Osteocyte (in vitro differentiated cells): ENCODE measurements around the gene CWC22. TPM values are rescaled to one million over a fixed set of nuclear protein-coding genes. Genes with fewer than 3 reads are reported as not detected.

Experiments
- DNase-seq: peaks from one replicate; pipeline ENCODE4 v3.0.0; 2021; ENCODE audit warnings: mixed read lengths; ENCODE audit not compliant: unreplicated experiment; ENCODE audit errors: extremely low spot score
- H3K27ac Mint-ChIP-seq: one replicate; pipeline ENCODE4 v1.8.0; 2021; ENCODE audit warnings: mild to moderate bottlenecking, mixed read lengths; ENCODE audit not compliant: unreplicated experiment
- H3K27me3 Mint-ChIP-seq: one replicate; pipeline ENCODE4 v1.8.0; 2021; ENCODE audit warnings: mixed read lengths; ENCODE audit not compliant: unreplicated experiment
- H3K36me3 Mint-ChIP-seq: one replicate; pipeline ENCODE4 v1.8.0; 2021; ENCODE audit warnings: mixed read lengths; ENCODE audit not compliant: unreplicated experiment
- H3K4me1 Mint-ChIP-seq: one replicate; pipeline ENCODE4 v1.8.0; 2021; ENCODE audit warnings: mixed read lengths; ENCODE audit not compliant: unreplicated experiment
- H3K4me3 Mint-ChIP-seq: one replicate; pipeline ENCODE4 v1.8.0; 2021; ENCODE audit warnings: mild to moderate bottlenecking, moderate library complexity, mixed read lengths; ENCODE audit not compliant: unreplicated experiment
- H3K9me3 Mint-ChIP-seq: one replicate; pipeline ENCODE4 v1.8.0; 2021; ENCODE audit warnings: mixed read lengths; ENCODE audit not compliant: unreplicated experiment
- total RNA-seq: library from RNA; stranded (reverse); gene quantifications from 2 replicates; pipeline ENCODE4 v1.2.1, GENCODE V29; 2021
- TF ChIP-seq, protein P1 (sequence below): fragments of 200-600 bp; sonication (generic); IDR thresholded peaks from 2 replicates; pipeline ENCODE4 v1.5.0; 2021; ENCODE audit warnings: antibody characterized with exemption, mild to moderate bottlenecking, moderate library complexity

The CWC22 gene
- total RNA-seq, 1 donor from 2014 or later: 20.1 TPM

DNA sequence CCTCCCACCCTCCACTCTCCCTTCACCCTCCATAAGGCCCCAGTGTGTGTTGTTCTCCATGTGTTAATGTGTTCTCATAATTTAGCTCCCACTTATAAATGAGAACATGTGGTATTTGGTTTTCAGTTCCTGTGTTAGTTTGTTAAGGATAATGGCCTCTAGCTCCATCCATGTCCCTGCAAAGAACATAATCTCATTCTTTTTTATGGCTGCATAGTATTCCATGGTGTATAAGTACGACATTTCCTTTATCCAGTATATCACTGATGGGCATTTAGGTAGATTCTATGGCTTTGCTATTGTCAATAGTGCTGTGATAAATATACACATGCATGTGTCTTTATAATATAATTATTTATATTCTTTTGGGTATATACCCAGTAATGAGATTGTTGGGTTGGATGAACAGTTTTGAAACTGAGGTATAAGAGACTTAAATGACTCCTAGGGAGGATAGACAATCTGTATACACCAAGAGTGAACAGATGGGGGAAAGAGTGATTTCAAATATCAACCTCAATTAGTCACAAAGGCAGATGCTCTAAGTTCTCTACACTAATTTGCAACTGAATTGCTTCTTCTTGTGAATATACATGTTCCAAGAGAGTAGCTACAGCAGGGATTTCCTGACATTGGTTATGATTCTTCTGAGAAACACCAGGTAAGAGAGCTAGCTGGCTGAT, 23.7 kb downstream of the CWC22 start:
- DNase-seq: no peak
- H3K4me3 Mint-ChIP-seq: no peak overlapping the region
- peaks cover 17% of the 10 kb centered on the region for H3K4me1 Mint-ChIP-seq
- H3K36me3 Mint-ChIP-seq: peaks cover 61% of the 10 kb centered on the region
- TF ChIP-seq, protein P1, sequence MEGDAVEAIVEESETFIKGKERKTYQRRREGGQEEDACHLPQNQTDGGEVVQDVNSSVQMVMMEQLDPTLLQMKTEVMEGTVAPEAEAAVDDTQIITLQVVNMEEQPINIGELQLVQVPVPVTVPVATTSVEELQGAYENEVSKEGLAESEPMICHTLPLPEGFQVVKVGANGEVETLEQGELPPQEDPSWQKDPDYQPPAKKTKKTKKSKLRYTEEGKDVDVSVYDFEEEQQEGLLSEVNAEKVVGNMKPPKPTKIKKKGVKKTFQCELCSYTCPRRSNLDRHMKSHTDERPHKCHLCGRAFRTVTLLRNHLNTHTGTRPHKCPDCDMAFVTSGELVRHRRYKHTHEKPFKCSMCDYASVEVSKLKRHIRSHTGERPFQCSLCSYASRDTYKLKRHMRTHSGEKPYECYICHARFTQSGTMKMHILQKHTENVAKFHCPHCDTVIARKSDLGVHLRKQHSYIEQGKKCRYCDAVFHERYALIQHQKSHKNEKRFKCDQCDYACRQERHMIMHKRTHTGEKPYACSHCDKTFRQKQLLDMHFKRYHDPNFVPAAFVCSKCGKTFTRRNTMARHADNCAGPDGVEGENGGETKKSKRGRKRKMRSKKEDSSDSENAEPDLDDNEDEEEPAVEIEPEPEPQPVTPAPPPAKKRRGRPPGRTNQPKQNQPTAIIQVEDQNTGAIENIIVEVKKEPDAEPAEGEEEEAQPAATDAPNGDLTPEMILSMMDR: no peak
- H3K27ac Mint-ChIP-seq: no peak overlapping the region
- no peaks in the 10 kb centered on the region for H3K9me3 Mint-ChIP-seq
- no peaks in the 10 kb centered on the region for H3K27me3 Mint-ChIP-seq

DNA sequence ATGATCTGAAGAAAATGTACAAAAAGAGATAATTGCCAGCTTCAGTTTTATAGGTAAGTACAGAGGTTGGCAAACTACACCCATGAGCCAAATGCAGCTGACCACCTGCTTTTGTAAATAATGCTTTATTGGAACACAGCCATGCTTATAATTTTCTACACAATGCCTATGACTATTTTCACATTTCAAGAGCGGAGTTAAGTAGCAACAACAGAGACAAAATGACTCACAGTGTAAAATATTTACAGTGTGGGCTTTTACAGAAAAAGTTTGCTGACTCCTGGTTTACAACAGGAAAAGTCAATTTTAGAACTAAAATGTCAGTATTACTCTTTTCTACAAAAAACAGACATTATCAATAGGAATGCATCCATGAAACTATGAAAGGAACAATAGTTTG, 26.0 kb downstream of the CWC22 start:
- Mint-ChIP-seq H3K27ac (peak overlapping the region; percentile 60), H3K4me3 (no peak overlapping the region), H3K9me3 (no peaks in the 10 kb centered on the region), H3K4me1 (peaks cover 21% of the 10 kb centered on the region), H3K36me3 (peaks cover 59% of the 10 kb centered on the region), H3K27me3 (no peaks in the 10 kb centered on the region)
- no peak for DNase-seq
- TF ChIP-seq, protein P1: no peak

DNA sequence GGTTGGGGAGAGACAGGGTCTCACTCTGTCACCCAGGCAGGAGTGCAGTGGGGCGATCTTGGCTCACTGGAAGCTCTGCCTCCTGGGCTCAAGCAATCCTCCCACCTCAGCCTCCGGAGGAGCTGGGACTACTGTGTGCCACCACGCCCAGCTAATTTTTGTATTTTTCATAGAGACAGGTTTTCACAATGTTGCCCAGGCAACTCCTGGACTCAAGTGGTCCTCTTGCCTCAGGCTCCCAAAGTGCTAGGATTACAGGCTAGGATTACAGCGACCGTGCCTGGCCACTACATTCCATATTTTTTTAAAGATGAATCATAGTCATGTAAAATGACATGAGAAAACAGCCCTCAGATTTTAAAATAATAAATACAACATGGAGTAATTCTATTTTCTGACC, 32.3 kb downstream of the CWC22 start:
- peak; percentile 85 for DNase-seq
- H3K27ac Mint-ChIP-seq: peak overlapping the region; percentile 95
- peaks cover 51% of the 10 kb centered on the region for H3K36me3 Mint-ChIP-seq

DNA sequence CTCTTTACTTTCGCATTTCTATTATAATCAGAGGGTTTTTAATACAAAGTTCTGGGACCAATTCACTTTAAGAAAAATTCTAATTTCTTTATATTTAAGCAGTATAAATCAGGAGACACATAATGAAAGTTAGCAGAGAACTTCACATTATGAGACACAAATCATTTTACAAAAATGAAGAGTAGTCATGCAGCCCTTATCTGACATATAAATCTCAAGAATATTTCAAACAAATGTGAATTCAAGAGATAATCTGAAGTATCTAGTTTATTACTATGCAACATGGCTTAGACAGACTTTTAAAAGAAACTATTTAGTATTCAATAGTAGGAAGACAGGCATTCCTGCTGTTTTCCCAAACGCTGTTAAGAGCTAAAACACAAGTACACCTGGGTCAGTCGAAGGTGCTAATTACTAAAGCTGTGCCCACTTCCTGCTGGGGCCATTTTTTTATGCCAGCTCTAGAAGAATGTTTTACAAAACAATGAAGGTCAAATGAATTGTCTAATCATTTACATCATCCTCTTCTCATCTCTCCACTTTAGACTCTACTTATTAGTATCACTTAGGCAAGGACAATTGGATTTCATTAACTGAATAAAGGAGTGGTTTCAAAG, 40.2 kb downstream of the CWC22 start:
- peaks cover 11% of the 10 kb centered on the region for H3K4me1 Mint-ChIP-seq
- no peak for DNase-seq
- TF ChIP-seq, protein P1: no peak
- H3K27ac Mint-ChIP-seq: no peak overlapping the region
- peaks cover 50% of the 10 kb centered on the region for H3K36me3 Mint-ChIP-seq
- peaks cover 4% of the 10 kb centered on the region for H3K9me3 Mint-ChIP-seq
- no peaks in the 10 kb centered on the region for H3K27me3 Mint-ChIP-seq
- no peak overlapping the region for H3K4me3 Mint-ChIP-seq

More for the DNA sequence above, 32.3 kb downstream of the CWC22 start:
- H3K4me1 Mint-ChIP-seq: peaks cover 24% of the 10 kb centered on the region
- H3K9me3 Mint-ChIP-seq: peaks cover 7% of the 10 kb centered on the region
- no peaks in the 10 kb centered on the region for H3K27me3 Mint-ChIP-seq
- TF ChIP-seq, protein P1: no peak
- H3K4me3 Mint-ChIP-seq: no peak overlapping the region
